Neuronal stem cell (in vitro differentiated cells): Measurements from ENCODE around the gene ZFP36L1.

Experiments
- DNase-seq: peaks from one replicate; pipeline ENCODE4 v3.0.0-alpha.2; 2013; ENCODE audit warnings: low spot score
- H2AFZ ChIP-seq: one replicate; pipeline ENCODE4 v1.6.1; 2013; ENCODE audit warnings: mild to moderate bottlenecking, low read length, inconsistent platforms
- H2AK5ac ChIP-seq: 2 replicates; pipeline ENCODE4 v1.6.1; 2013; ENCODE audit warnings: low read depth, mild to moderate bottlenecking, inconsistent platforms, low read length, moderate library complexity, mixed read lengths
- H2BK120ac ChIP-seq: 2 replicates; pipeline ENCODE4 v1.6.1; 2013; ENCODE audit warnings: low read depth, mild to moderate bottlenecking, inconsistent platforms, low read length, moderate library complexity, mixed read lengths
- H2BK12ac ChIP-seq: one replicate; pipeline ENCODE4 v1.6.1; 2013; ENCODE audit warnings: low read length, inconsistent platforms
- H2BK15ac ChIP-seq: 2 replicates; pipeline ENCODE4 v1.6.1; 2013; ENCODE audit warnings: mild to moderate bottlenecking, low read length, inconsistent platforms, mixed read lengths
- H2BK5ac ChIP-seq: one replicate; pipeline ENCODE4 v1.6.1; 2013; ENCODE audit warnings: inconsistent platforms, mild to moderate bottlenecking, low read length, moderate library complexity
- H3K14ac ChIP-seq: one replicate; pipeline ENCODE4 v1.6.1; 2013; ENCODE audit warnings: low read length, inconsistent platforms
- H3K18ac ChIP-seq: 2 replicates; pipeline ENCODE4 v1.6.1; 2013; ENCODE audit warnings: low read length, inconsistent platforms
- H3K23ac ChIP-seq: 2 replicates; pipeline ENCODE4 v1.6.1; 2013; ENCODE audit warnings: low read depth, mild to moderate bottlenecking, mixed read lengths, low read length, inconsistent platforms; ENCODE audit not compliant: poor library complexity
- H3K27ac ChIP-seq: replicated peaks from 3 replicates; pipeline ENCODE4 v1.5.1; 2013; ENCODE audit warnings: low read length, inconsistent platforms
- H3K27me3 ChIP-seq, 3 experiments: 2 replicates each; pipeline ENCODE4 v1.6.1; 2013; ENCODE audit warnings: low read length in 3 of 3, mild to moderate bottlenecking in 2 of 3, inconsistent platforms in 1 of 3, low read depth in 1 of 3, mixed read lengths in 1 of 3, moderate library complexity in 1 of 3; ENCODE audit not compliant: control insufficient read depth in 3 of 3, insufficient read depth in 3 of 3
- H3K36me3 ChIP-seq, 2 donors: replicated peaks in 1 of 2; 2 replicates each; pipeline ENCODE4 v1.6.1; 2013; ENCODE audit warnings: low read length in 2 of 2; ENCODE audit not compliant: control insufficient read depth in 2 of 2, insufficient read depth in 2 of 2
- H3K4ac ChIP-seq: 2 replicates; pipeline ENCODE4 v1.6.1; 2013; ENCODE audit warnings: inconsistent platforms, mild to moderate bottlenecking, low read length, moderate library complexity
- H3K4me1 ChIP-seq, 2 donors: 1 replicate in 1 of 2; 2 replicates in 1 of 2; pipeline ENCODE4 v1.6.1; 2013; ENCODE audit warnings: low read length in 2 of 2, low read depth in 1 of 2; ENCODE audit not compliant: control insufficient read depth in 2 of 2, insufficient read depth in 1 of 2
- H3K4me2 ChIP-seq: one replicate; pipeline ENCODE4 v1.6.1; 2013; ENCODE audit warnings: mild to moderate bottlenecking, low read length, inconsistent platforms; ENCODE audit not compliant: insufficient read depth, poor library complexity, severe bottlenecking
- H3K4me3 ChIP-seq, 2 donors: 2 replicates each; pipeline ENCODE4 v1.5.1; 2013; ENCODE audit warnings: low read length in 2 of 2, mild to moderate bottlenecking in 2 of 2, inconsistent platforms in 1 of 2, moderate library complexity in 1 of 2
- H3K79me1 ChIP-seq: one replicate; pipeline ENCODE4 v1.6.1; 2013; ENCODE audit warnings: low read depth, mild to moderate bottlenecking, inconsistent platforms, low read length, moderate library complexity
- H3K9ac ChIP-seq: one replicate; pipeline ENCODE4 v1.6.1; 2013; ENCODE audit warnings: mild to moderate bottlenecking, low read depth, low read length, inconsistent platforms; ENCODE audit not compliant: poor library complexity
- H3K9me3 ChIP-seq, 2 donors: replicated peaks in 1 of 2; 2 replicates each; pipeline versions ENCODE3 to v1.6.1; 2013; ENCODE audit warnings: low read length in 2 of 2, mild to moderate bottlenecking in 2 of 2, inconsistent platforms in 1 of 2, low read depth in 1 of 2, mixed read lengths in 1 of 2, moderate library complexity in 1 of 2; ENCODE audit not compliant: control insufficient read depth in 2 of 2, insufficient read depth in 1 of 2
- H4K8ac ChIP-seq: one replicate; pipeline ENCODE4 v1.6.1; 2013; ENCODE audit warnings: low read depth, mild to moderate bottlenecking, inconsistent platforms, low read length, moderate library complexity
- H4K91ac ChIP-seq: one replicate; pipeline ENCODE4 v1.6.1; 2013; ENCODE audit warnings: low read length, low read depth, mild to moderate bottlenecking, inconsistent platforms; ENCODE audit not compliant: poor library complexity
- WGBS, 2 donors: extraction: QIAGEN DNeasy Blood & Tissue Kit; methylation state at CpG; one replicate each; pipeline ENCODE4 v1.1.7; 2013; ENCODE audit warnings: missing lambda C conversion rate in 2 of 2, mixed read lengths in 1 of 2; ENCODE audit not compliant: insufficient read length in 2 of 2, insufficient replicate concordance in 1 of 2; ENCODE audit errors: extremely low coverage in 2 of 2; 5-methylcytosine and 5-hydroxymethylcytosine counted together

ZFP36L1 gene

DNA sequence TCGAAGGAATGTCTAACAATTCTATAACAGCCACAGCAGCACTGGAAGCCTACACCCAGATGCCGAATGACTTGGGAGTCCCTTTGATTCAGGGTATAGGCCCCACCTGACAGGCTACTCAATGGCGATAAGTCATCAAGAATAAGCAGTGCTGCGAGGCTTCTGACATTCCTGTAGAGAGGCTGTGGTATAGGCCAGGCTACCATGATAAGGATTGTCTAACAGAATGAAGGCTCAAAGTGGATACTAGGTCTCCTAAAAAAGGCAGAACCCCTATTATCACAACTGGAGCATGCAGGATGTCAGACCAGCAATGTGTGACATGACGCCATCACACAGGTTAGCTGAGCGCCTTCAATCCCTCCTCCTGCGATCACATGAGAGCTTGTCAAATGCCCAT, 53.2 kb downstream of the ZFP36L1 start:
- peaks cover 10 to 11% of the 10 kb centered on the region in 2 donors for H3K4me1 ChIP-seq
- no peak overlapping the region for H2AFZ ChIP-seq
- no peaks in the 10 kb centered on the region for H3K79me1 ChIP-seq
- H4K91ac ChIP-seq, result no peak overlapping the region
- H3K23ac ChIP-seq, result no peak overlapping the region
- no peak overlapping the region for H3K4me3 ChIP-seq
- no peak overlapping the region for H3K4me2 ChIP-seq
- H2AK5ac ChIP-seq, result no peak overlapping the region
- H3K36me3 ChIP-seq, result no peaks in the 10 kb centered on the region
- H3K27ac ChIP-seq, result no peak overlapping the region
- no peak overlapping the region for H2BK12ac ChIP-seq
- no peak overlapping the region for H2BK5ac ChIP-seq
- no peak overlapping the region for H3K9ac ChIP-seq
- no peak overlapping the region for H3K14ac ChIP-seq
- DNase-seq, result no peak
- no peak overlapping the region for H2BK15ac ChIP-seq
- H3K9me3 ChIP-seq, result peaks cover 5 to 10% of the 10 kb centered on the region in 2 donors
- H3K27me3 ChIP-seq, result no peaks in the 10 kb centered on the region
- no peak overlapping the region for H4K8ac ChIP-seq
- no peak overlapping the region for H3K4ac ChIP-seq
- no peak overlapping the region for H3K18ac ChIP-seq
- H2BK120ac ChIP-seq, result no peak overlapping the region
- WGBS, 2 donors, result no CpG with 5 or more reads among the region's 7 CpGs

- Histone ChIP-seq H3K9me3 (peaks cover 5 to 10% of the 10 kb centered on the region in 2 donors), H3K27ac (no peak overlapping the region), H3K9ac (no peak overlapping the region), H3K4me1 (peaks cover 10 to 17% of the 10 kb centered on the region in 2 donors), H3K36me3 (no peaks in the 10 kb centered on the region), H3K18ac (peak overlapping the region; percentile 24), H2BK15ac (no peak overlapping the region), H3K4me2 (no peak overlapping the region), H3K79me1 (no peaks in the 10 kb centered on the region), H3K23ac (no peak overlapping the region), H3K4me3 (no peak overlapping the region), H2AFZ (no peak overlapping the region), H2BK5ac (peak overlapping the region; percentile 69), H3K4ac (no peak overlapping the region), H3K27me3 (no peaks in the 10 kb centered on the region), H4K91ac (no peak overlapping the region), H4K8ac (no peak overlapping the region), H3K14ac (no peak overlapping the region), H2AK5ac (no peak overlapping the region), H2BK12ac (no peak overlapping the region), H2BK120ac (no peak overlapping the region)
- DNase-seq, result no peak
- no CpG with 5 or more reads among the region's 4 CpGs for WGBS, 2 donors
Observed at GRCh38 chr14:68738559-68738958, 54.3 kb downstream of the ZFP36L1 start.
